C4-2B (cell line): ENCODE data around the gene KCNMA1.

ENCODE experiments used
- H3K27ac ChIP-seq: fragments of 450-650 bp; 2 replicates; pipeline ENCODE4 v1.5.1; 2017
- CTCF ChIP-seq: fragments of 450-650 bp; conservative IDR thresholded peaks from 2 replicates; pipeline ENCODE4 v1.5.1; 2017; ENCODE audit warnings: mild to moderate bottlenecking
- ZFX ChIP-seq: fragments of 450-650 bp; IDR thresholded peaks from 2 replicates; pipeline ENCODE4 v1.6.1; 2017

KCNMA1 gene

GRCh38 chr10:77561991-77562390 is 75.6 kb downstream of the KCNMA1 start:
- H3K27ac ChIP-seq: no peak overlapping the region
- TF ChIP-seq ZFX (no peak), CTCF (no peak)

- TF ChIP-seq CTCF: no peak
- no peak for TF ChIP-seq ZFX
- H3K27ac ChIP-seq: no peak overlapping the region
Measured at GRCh38 chr10:77560471-77560870, 77.1 kb downstream of the KCNMA1 start.

- TF ChIP-seq ZFX (no peak), CTCF (no peak)
- no peak overlapping the region for H3K27ac ChIP-seq
Measured at GRCh38 chr10:77560052-77560451, 77.6 kb downstream of the KCNMA1 start.

- no peak for TF ChIP-seq CTCF
- TF ChIP-seq ZFX: no peak
- H3K27ac ChIP-seq: peak overlapping the region; percentile 59
Measured at GRCh38 chr10:77556990-77557601, 80.5 kb downstream of the KCNMA1 start.

GRCh38 chr10:77555591-77556212 is 81.9 kb downstream of the KCNMA1 start:
- 0 out of 2 replicates have a peak overlapping the region, but pooled peaks have one; percentile 59 for H3K27ac ChIP-seq
- TF ChIP-seq CTCF (no peak), ZFX (no peak)

- no peak overlapping the region for H3K27ac ChIP-seq
- no peak for TF ChIP-seq ZFX
- no peak for TF ChIP-seq CTCF
Measured at GRCh38 chr10:77554996-77555397, 82.6 kb downstream of the KCNMA1 start.

- 0 out of 2 replicates have a peak overlapping the region, but pooled peaks have one; percentile 14 for H3K27ac ChIP-seq
- TF ChIP-seq ZFX (no peak), CTCF (no peak)
Measured at GRCh38 chr10:77553966-77554365, 83.6 kb downstream of the KCNMA1 start.
